Mesendoderm (in vitro differentiated cells): Measurements from ENCODE around the gene PLAGL1.
A peak's percentile ranks its signal among the peaks of the same experiment; 100 is the strongest.

ENCODE experiments used
- DNase-seq: peaks from one replicate; pipeline ENCODE4 v3.0.0; 2013
- H2AK5ac ChIP-seq: 2 replicates; pipeline ENCODE4 v1.6.1; 2013; ENCODE audit warnings: low read length, inconsistent platforms
- H2BK120ac ChIP-seq: 2 replicates; pipeline ENCODE4 v1.6.1; 2013; ENCODE audit warnings: low read depth, mild to moderate bottlenecking, low read length, moderate library complexity, mixed read lengths
- H2BK15ac ChIP-seq: replicated peaks from 2 replicates; pipeline ENCODE4 v1.6.1; 2013; ENCODE audit warnings: low read depth, mild to moderate bottlenecking, moderate library complexity
- H2BK5ac ChIP-seq: 2 replicates; pipeline ENCODE4 v1.6.1; 2013; ENCODE audit warnings: low read length, inconsistent platforms
- H3K18ac ChIP-seq: 2 replicates; pipeline ENCODE4 v1.6.1; 2013; ENCODE audit warnings: mild to moderate bottlenecking, low read length, mixed read lengths
- H3K23ac ChIP-seq: one replicate; pipeline ENCODE4 v1.6.1; 2013; ENCODE audit warnings: low read length
- H3K27ac ChIP-seq: 2 replicates; pipeline ENCODE4 v1.5.1; 2013; ENCODE audit warnings: low read depth, mild to moderate bottlenecking, inconsistent platforms, low read length, moderate library complexity
- H3K27me3 ChIP-seq: 2 replicates; pipeline ENCODE4 v1.6.1; 2013; ENCODE audit warnings: low read length, control low read depth, mild to moderate bottlenecking, inconsistent platforms; ENCODE audit not compliant: insufficient read depth, poor library complexity
- H3K36me3 ChIP-seq: 2 replicates; pipeline ENCODE4 v1.6.1; 2013; ENCODE audit warnings: low read length, inconsistent platforms; ENCODE audit not compliant: control insufficient read depth, insufficient read depth
- H3K4ac ChIP-seq: one replicate; pipeline ENCODE4 v1.6.1; 2013; ENCODE audit warnings: low read depth, mild to moderate bottlenecking, low read length, moderate library complexity
- H3K4me1 ChIP-seq: 2 replicates; pipeline ENCODE4 v1.6.1; 2013; ENCODE audit warnings: low read depth, low read length, inconsistent platforms; ENCODE audit not compliant: control insufficient read depth
- H3K4me2 ChIP-seq: 2 replicates; pipeline ENCODE4 v1.6.1; 2013; ENCODE audit warnings: low read length
- H3K4me3 ChIP-seq: 2 replicates; pipeline ENCODE4 v1.5.1; 2013; ENCODE audit warnings: mild to moderate bottlenecking, low read length
- H3K56ac ChIP-seq: one replicate; pipeline ENCODE4 v1.6.1; 2013; ENCODE audit warnings: low read length
- H3K79me1 ChIP-seq: 2 replicates; pipeline ENCODE4 v1.6.1; 2013; ENCODE audit warnings: low read length, inconsistent platforms
- H3K79me2 ChIP-seq: 2 replicates; pipeline ENCODE4 v1.6.1; 2013; ENCODE audit warnings: mild to moderate bottlenecking, low read length; ENCODE audit not compliant: control insufficient read depth, insufficient read depth
- H3K9ac ChIP-seq: 2 replicates; pipeline ENCODE4 v1.6.1; 2013; ENCODE audit warnings: low read length, inconsistent platforms
- H4K5ac ChIP-seq: one replicate; pipeline ENCODE4 v1.6.1; 2013; ENCODE audit warnings: low read length
- H4K8ac ChIP-seq: one replicate; pipeline ENCODE4 v1.6.1; 2013; ENCODE audit warnings: low read depth, mild to moderate bottlenecking, control low read depth, low read length, moderate library complexity
- WGBS: extraction: QIAGEN DNeasy Blood & Tissue Kit; methylation state at CpG from one replicate; pipeline ENCODE4 v1.1.7; 2013; ENCODE audit warnings: low lambda C conversion rate, missing lambda C conversion rate; ENCODE audit not compliant: insufficient coverage; ENCODE audit errors: extremely low coverage; 5-methylcytosine and 5-hydroxymethylcytosine counted together

Gene PLAGL1

DNA sequence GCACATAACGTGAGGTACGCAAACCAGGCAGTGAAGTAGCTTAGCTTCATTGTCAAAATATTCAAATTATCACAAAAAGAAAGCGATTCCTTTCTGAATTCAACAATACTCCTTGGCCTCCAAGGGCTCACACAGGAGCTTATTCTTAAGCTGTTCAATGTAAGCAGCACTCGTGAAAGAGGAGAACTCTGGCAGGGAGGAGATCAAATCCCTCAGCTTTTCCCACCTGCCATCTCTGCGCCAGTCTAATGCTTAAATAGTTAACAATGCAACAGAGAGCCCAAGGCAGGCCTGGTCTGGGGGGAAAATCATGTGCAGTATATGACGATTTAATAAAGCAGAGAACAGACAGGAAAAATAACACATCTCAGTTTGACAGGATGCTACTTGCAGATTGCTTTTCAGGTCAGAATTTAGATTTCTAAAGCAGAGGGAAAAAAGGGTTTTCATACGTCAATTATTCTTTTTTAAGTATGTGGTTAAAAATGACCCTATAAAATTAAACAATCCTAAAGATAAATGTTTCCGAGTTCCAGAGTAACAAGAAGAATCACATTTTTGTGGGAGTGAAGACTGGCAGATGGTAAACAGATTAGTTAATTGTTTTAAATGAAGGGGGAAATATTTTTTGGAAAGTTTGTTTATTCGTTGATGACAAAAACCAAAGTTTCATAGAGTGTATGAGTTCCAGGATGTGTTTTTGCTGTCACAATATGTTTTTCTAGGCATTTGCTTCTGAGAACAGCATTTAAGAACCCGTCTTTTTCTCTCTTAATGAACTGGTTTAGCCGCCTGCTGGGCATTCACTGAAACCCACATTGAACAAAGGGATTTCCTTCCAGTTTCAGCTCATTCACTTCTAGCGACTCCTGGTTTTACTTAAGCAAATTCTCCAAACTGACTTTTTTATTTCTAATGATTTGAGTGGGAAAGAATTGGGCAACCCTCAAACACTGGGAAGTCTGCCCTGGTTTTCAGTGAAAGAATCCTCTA lies 45.9 kb downstream of the PLAGL1 start:
- Histone ChIP-seq H4K8ac (no peak overlapping the region), H3K56ac (no peak overlapping the region), H2AK5ac (no peak overlapping the region), H2BK5ac (no peak overlapping the region), H3K79me2 (no peaks in the 10 kb centered on the region), H4K5ac (no peak overlapping the region), H2BK15ac (no peak overlapping the region), H3K27ac (no peak overlapping the region), H3K23ac (no peak overlapping the region), H3K36me3 (no peaks in the 10 kb centered on the region), H3K18ac (no peak overlapping the region), H3K4me2 (no peak overlapping the region), H3K4me1 (peaks cover 38% of the 10 kb centered on the region), H3K4me3 (no peak overlapping the region), H2BK120ac (no peak overlapping the region), H3K79me1 (no peaks in the 10 kb centered on the region), H3K4ac (no peak overlapping the region), H3K27me3 (peaks cover 38% of the 10 kb centered on the region), H3K9ac (no peak overlapping the region)
- peak; percentile 74 for DNase-seq
- WGBS = 100% methylated on average over 1 of the region's 12 CpGs

- Histone ChIP-seq H4K8ac (no peak overlapping the region), H3K56ac (no peak overlapping the region), H2BK5ac (no peak overlapping the region), H3K79me1 (no peaks in the 10 kb centered on the region), H2BK15ac (no peak overlapping the region), H3K4me3 (no peak overlapping the region), H2BK120ac (no peak overlapping the region), H3K4me2 (no peak overlapping the region), H3K4me1 (peaks cover 38% of the 10 kb centered on the region), H3K23ac (no peak overlapping the region), H3K4ac (no peak overlapping the region), H4K5ac (no peak overlapping the region), H3K18ac (no peak overlapping the region), H3K36me3 (no peaks in the 10 kb centered on the region), H3K27me3 (peaks cover 32% of the 10 kb centered on the region), H3K9ac (no peak overlapping the region), H3K27ac (no peak overlapping the region), H3K79me2 (no peaks in the 10 kb centered on the region), H2AK5ac (no peak overlapping the region)
- DNase-seq = no peak
- no CpG with 5 or more reads among the region's 3 CpGs for WGBS
Observed at GRCh38 chr6:143961066-143961465, 47.0 kb downstream of the PLAGL1 start.

- Histone ChIP-seq H3K4me2 (no peak overlapping the region), H3K27ac (no peak overlapping the region), H3K23ac (no peak overlapping the region), H3K27me3 (peaks cover 21% of the 10 kb centered on the region), H2BK5ac (no peak overlapping the region), H4K8ac (no peak overlapping the region), H2AK5ac (no peak overlapping the region), H2BK120ac (no peak overlapping the region), H3K79me2 (no peaks in the 10 kb centered on the region), H3K9ac (no peak overlapping the region), H3K4me1 (peaks cover 30% of the 10 kb centered on the region), H3K79me1 (no peaks in the 10 kb centered on the region), H3K36me3 (no peaks in the 10 kb centered on the region), H4K5ac (no peak overlapping the region), H3K4ac (no peak overlapping the region), H3K56ac (no peak overlapping the region), H2BK15ac (no peak overlapping the region), H3K18ac (peak overlapping the region; percentile 42), H3K4me3 (no peak overlapping the region)
- WGBS = no CpG with 5 or more reads among the region's 4 CpGs
- DNase-seq = peak; percentile 47
Observed at GRCh38 chr6:143959927-143960326, 48.1 kb downstream of the PLAGL1 start.

- Histone ChIP-seq H3K56ac (peak overlapping the region; percentile 38), H3K23ac (no peak overlapping the region), H2BK120ac (no peak overlapping the region), H3K9ac (no peak overlapping the region), H3K4me3 (no peak overlapping the region), H2AK5ac (no peak overlapping the region), H4K8ac (no peak overlapping the region), H3K27me3 (peaks cover 19% of the 10 kb centered on the region), H2BK5ac (no peak overlapping the region), H3K79me2 (no peaks in the 10 kb centered on the region), H2BK15ac (no peak overlapping the region), H3K18ac (no peak overlapping the region), H3K79me1 (no peaks in the 10 kb centered on the region), H4K5ac (no peak overlapping the region), H3K27ac (peak overlapping the region; percentile 65), H3K4me2 (peak overlapping the region; percentile 44), H3K4ac (no peak overlapping the region), H3K36me3 (no peaks in the 10 kb centered on the region), H3K4me1 (peaks cover 25% of the 10 kb centered on the region)
- WGBS = no CpG with 5 or more reads among the region's 11 CpGs
- peak; percentile 96 for DNase-seq
Observed at GRCh38 chr6:143958839-143959399, 49.1 kb downstream of the PLAGL1 start.

DNA sequence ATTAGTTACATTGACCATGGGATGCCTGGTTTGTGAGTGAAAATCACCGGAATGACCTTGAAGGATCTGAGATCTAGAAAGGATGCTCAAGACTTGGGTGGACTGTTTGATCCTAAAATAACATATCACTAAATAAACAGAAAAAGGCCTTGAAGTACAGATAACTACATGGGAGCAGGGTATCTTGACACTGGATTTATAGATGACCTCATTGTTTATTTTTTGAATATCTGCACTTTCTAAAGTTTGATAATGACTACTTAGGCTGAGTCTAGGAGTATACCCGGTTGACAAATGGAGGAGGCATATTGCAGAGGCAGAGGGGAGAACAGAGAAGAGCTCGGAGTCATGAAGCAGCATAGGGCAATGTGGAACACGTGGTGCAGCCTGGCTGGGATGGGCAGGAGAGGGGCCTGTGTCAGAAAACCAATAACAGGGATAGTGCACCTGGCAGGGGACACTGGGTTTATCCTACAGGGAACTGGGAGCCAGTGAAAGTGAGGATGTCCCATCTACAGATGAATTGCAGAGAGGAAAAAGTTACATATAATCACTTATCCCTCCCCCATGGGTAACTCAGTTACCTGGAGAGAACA lies 50.3 kb downstream of the PLAGL1 start:
- Histone ChIP-seq H3K27me3 (peaks cover 10% of the 10 kb centered on the region), H3K4me2 (no peak overlapping the region), H4K5ac (no peak overlapping the region), H2BK120ac (no peak overlapping the region), H2BK15ac (no peak overlapping the region), H3K4me3 (no peak overlapping the region), H3K79me1 (no peaks in the 10 kb centered on the region), H3K27ac (no peak overlapping the region), H3K79me2 (no peaks in the 10 kb centered on the region), H3K36me3 (no peaks in the 10 kb centered on the region), H4K8ac (no peak overlapping the region), H3K9ac (no peak overlapping the region), H3K23ac (no peak overlapping the region), H3K18ac (no peak overlapping the region), H3K4me1 (peaks cover 15% of the 10 kb centered on the region), H3K4ac (no peak overlapping the region), H2AK5ac (no peak overlapping the region), H3K56ac (no peak overlapping the region), H2BK5ac (no peak overlapping the region)
- WGBS = no CpG with 5 or more reads among the region's 4 CpGs
- no peak for DNase-seq
